GM18502 (cell line): ENCODE measurements around the gene CTNNBIP1.

Experiments
- ATAC-seq: cut with Tn5 transposase; IDR thresholded peaks from one replicate; pipeline ENCODE4 v1.9.1; 2021; ENCODE audit warnings: mild to moderate bottlenecking; ENCODE audit not compliant: unreplicated experiment, poor library complexity

The CTNNBIP1 gene

GRCh38 chr1:9905010-9905409 is 5.1 kb downstream of the CTNNBIP1 start:
- no peak for ATAC-seq

DNA sequence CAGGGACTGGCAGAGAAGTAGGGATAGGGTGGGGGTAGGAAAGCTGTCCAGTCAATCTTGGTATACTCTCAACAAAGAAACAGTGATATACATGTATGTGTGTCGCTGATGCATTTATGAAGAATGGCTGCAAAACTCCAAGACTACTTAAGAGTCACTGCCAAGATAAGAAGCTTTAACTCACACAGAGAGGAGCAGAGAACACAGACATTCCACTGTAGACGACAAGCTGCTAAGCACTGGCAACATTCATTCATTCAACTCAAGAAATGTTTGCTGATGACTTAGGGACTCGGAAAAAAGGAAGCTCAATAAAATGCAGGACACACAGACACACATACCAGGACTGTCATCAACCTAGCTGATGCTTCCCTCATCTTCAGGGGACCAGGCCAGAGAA is 5.5 kb downstream of the CTNNBIP1 start:
- ATAC-seq: no peak

GRCh38 chr1:9903801-9904527 is 6.1 kb downstream of the CTNNBIP1 start:
- ATAC-seq: no peak

DNA sequence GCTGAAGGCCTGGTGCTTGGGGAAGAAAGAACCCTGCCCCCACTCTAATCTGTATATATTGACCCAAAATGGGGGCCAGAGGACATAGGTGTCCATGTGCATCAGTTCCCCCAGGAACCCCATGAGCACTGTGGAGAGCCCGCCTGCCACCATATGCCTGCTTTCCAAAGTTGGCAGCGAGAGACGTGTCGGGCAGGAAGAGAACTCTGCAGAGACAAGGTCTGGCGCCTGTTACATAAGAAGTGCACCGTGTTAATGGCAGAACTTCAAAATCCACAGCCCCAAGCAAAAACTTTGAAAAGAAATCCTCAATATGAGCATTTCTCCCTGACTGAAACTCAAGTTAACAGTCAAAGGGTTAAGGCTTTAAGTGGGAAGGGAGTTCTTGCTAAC is 8.0 kb downstream of the CTNNBIP1 start:
- no peak for ATAC-seq

DNA sequence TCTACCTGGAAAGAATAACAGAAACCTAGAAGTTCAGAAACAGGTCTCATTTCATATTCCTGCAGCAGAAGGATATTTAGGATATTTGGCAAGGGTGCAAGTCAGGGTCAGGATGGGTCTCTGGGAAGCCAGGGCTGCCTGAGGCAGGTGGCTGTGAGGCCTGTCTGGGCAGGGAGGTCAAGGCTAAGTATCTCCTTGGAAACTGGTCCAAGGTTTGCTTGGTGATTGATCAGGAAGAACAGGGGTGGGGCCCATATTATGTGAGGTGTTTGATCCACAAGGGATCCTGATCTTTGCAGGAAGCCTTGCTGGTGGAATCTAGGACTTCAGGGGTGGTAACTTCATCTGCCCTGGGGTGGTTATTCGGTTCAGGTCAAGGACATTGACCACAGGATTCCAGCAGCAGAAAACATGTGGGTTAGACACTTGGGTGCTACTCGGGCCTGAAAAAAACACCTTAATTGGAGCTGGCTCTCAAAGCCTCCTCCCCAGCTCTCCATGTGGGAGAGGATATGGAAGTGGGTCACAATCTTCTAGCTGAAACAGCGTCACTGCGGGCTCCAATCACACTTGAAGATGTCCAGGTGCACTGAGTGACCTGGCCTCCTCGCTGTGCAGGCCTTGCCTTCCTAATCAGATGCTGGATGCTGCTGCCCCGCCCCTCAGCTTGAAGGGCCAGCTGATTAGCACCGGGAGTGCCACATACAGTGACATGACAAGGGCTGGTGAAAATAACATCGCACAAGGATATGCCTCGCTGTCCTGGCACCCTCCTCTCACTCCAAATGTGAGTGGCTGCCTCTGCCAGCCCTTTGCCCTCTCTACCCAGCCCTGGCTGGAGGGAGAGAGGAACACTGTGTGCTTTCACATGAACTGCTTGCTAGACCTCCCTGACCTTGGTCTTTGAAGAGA is 8.7 kb downstream of the CTNNBIP1 start:
- ATAC-seq: no peak

DNA sequence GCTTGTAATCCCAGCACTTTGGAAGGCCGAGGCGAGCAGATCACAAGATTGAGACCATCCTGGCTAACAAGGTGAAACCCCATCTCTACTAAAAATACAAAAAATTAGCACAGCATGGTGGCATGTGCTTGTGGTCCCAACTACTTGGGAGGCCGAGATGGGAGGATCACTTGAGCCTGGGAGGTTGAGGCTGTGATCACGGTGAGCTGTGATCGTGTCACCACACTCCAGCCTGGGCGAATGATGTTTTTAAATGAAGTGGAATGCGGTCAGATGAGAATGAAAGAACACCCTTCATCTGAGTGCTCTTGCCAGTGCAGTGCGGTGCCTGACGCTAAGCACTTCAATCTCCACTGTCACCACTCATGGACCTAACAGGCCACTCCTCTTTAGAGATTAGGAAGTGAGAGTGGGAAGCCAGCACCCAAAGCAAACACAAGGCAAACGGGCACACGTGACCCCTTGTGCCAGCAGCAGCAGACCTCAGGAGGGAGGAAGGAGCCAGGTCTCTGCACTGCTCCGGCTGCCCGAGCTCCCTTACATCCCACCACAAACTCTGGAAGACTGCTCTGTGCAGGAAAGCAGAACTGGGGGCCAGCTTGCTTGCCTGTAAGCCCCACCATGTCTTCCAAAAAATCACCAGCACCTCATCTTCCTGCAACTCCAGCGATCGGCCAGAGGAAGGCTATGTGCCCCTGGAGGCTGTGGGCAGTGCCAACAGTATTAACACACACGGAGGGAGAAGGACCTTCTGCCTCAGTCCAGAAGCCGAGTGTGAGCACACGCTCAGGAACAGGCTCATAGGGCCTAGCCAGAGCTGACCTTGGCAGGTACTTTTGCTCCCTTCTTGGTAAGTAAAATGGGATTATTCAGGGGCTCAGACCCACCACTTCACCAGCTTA is 9.7 kb downstream of the CTNNBIP1 start:
- no peak for ATAC-seq

GRCh38 chr1:9894115-9894514 is 16.0 kb downstream of the CTNNBIP1 start:
- no peak for ATAC-seq

DNA sequence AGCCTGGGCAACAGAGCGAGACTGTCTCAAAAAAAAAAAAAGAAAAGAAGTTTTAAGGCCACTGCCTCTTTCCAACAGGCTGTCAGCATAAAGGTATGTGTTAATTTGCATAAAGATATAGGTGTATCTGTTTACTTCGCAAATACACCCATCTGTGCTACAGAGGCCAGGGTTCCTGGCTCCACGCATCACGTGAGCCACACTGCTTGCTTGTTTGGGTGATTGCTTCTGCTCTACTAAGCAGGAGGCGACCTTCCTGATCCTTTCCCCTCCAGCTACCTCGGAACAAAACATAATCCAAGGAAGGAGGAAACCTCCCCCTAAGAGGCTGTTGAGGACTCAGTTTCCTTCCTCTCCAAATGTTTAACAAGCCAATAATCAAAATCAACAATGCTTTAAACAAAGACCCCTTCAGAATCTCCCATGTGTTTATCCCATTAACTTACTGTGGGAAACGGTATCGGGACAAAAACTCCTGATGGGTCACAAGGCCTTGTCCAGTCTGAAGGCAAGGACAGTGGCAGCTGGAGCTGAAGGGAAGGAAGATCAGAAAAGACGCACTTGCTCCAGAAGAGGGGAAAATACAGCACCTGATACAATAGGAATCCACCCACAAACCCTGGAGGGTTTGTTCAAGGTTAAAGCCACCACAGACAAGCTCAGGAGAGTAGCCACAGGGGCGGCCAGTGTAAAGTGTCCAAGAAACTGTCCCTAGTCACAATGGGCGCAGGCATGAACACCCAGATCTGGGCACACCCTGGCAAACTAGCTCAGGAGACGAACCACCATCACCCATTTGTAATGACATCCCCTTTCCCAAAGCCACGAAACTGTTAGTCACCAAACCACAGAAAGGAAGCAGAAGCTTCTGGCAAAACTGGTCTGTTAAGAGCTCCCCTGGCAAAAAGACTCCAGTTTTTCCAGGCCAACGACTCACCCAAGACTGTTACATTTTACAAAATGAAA is 17.2 kb downstream of the CTNNBIP1 start:
- no peak for ATAC-seq

GRCh38 chr1:9891207-9891606 is 18.9 kb downstream of the CTNNBIP1 start:
- no peak for ATAC-seq

DNA sequence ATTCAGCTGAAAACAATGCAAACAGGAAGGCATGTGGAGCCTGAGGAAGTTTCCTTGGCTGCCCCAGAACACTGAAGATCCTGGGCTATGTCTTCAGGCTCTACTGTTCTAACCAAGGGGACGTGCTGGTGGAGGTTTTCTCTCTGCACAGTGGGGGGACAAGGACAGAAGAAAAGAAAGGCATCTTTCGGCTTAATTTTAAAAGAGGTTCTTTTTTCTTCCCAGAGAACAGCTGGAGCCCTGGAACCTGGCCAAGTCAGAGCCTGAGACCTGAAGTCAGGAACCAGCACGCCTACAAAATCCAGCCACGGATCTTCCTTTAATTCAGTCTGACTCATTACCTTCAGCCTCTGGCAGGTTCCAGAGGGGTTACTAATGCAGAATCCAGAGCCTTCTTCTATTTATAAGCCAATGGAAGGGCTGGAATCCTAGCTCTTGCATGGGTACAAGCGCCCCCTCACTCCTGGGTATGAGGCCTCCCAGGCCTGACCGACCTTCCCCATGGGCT is 19.8 kb downstream of the CTNNBIP1 start:
- no peak for ATAC-seq

- ATAC-seq: no peak
Observed at GRCh38 chr1:9889411-9889810, 20.7 kb downstream of the CTNNBIP1 start.

- no peak for ATAC-seq
Observed at GRCh38 chr1:9888886-9889285, 21.2 kb downstream of the CTNNBIP1 start.

GRCh38 chr1:9887070-9887469 is 23.0 kb downstream of the CTNNBIP1 start:
- ATAC-seq: no peak

GRCh38 chr1:9886092-9886742 is 23.9 kb downstream of the CTNNBIP1 start:
- no peak for ATAC-seq

DNA sequence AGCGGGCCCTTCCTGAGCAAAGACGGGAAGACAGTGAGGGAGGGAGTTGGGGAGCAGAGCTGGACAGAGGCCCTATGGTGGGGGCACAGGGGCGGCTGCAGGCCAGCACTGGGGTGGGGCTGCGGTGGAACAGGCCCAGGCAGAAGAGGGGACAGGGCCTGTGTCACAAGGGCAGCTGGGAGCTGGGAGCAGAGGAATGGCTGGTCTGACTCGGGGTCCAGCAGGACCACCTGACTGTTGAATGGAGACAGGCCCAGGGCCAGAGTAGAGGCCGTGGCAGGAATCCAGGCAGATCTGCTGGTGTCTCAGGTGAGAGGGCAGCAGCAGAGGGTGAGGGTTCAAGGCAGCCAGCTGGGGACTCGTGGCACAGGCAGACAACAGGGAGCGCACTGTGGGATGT is 25.3 kb downstream of the CTNNBIP1 start:
- ATAC-seq: no peak

DNA sequence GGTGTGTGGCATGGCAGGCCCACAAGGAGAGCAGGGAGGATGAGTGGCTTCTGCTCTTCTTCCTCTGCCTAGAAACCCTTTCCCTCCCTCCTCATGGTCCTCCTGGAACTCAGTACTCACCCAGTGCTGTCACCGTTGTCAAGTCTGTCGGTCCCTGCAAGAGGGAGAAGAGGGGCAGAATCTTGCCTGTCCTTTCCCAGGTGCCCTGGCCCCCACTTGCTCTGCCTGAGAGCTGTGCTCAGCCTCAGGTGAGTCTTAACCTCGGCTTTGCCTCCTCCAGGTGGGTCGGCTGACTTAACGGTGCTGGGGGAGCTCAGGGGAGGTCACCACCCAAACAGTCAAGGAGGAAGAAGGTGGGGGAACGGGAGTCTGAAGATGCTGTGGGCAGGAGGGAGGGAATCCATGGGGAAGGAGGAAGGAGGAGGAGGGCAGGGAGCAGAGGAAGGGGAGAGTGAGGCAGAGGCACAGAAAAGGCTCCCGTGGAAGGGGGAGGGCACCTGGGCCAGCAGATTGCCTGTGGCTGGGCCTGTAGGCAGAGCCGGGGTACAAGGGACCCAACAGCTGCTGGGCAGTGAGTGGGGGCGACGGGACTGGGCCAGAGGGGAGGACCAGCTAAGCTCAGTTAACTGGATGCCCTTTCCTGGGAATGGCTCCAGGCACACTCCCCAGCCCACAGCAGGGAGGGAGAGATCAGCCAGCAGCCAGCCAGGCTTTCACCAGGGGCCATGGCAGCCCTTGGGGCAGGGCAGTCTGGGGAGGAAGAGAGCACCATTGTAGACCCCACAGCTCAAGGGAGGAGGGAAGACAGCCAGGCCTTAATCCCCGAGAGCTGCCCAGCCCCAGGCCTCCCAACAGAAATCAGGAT is 26.3 kb downstream of the CTNNBIP1 start:
- no peak for ATAC-seq

DNA sequence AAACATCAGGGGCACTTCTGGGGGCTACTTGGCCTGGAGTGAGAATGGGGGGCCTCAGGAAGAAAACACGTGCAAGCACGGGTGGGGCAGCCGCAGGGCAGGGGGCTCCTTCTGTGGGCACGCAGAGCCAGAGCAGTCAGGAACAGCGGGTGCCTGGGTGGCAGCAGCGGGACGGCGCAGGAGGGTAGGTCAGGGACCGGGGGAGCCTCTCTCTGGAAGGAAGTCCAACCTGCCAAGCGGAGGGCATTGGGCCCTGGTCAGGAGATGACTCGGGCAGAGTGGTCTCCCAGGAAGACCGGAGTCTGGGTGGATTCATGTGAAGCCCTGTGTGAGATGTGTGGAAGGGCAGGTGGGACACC is 27.1 kb downstream of the CTNNBIP1 start:
- ATAC-seq: no peak
